Stimulated activated CD4-positive, alpha-beta T cell treated with anti-CD3 and anti-CD28 coated beads, TNF-alpha, amount 100 ng/mL, for 1 hour (primary cell): ENCODE results near the gene GFY.

ENCODE experiments used
- DNase-seq, 3 donors: peaks; one replicate each; pipeline ENCODE4 v3.0.0-alpha.2; 2020; ENCODE audit warnings: low read depth in 3 of 3, low spot score in 1 of 3

GFY gene, protein sequence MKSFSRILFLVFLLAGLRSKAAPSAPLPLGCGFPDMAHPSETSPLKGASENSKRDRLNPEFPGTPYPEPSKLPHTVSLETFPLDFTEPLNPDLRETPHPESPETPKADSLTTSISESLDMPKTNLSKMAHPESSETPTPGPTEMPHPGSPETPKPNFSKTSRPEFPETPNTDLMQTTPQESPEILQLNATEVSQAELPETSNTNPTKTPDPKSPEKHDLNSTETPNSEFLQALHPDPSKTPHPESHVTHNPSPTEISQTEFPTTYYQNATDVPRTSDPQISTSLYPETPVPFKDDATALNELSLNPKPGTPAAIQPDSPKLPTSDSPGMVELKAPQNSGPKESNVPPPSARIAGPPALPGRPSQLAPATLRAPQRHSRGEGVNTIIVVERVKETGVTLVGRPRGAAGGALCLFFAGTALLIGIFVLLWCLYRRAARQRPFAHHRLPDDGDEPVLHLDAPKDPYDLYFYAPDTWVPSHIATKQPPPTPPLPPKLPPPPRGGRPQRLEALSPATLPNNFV

DNA sequence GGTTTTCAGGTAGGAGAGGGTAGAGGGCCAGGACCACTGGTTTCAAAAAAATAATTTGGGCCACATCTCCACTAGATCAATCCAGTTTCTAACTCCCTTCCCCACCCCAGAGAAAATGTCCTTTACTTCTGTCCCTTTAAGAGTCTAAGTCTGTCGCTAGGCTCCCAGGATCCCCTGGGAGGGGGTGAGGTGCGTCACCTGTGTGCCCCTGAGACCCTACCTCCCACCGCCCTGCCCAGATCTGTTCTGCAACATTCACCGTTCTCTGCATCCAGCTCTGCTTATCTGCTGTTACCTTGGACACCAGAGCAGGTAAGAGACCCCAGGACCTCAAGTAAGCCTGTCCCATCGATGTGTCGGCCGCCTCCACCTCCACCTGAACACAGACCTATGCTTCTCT lies at the start of gene GFY:
Gene GFY, plus strand, starts transcription at position 211 of the 400 bp plus-strand sequence. CDS start 1,043 bp downstream, outside the sequence.
- DNase-seq = no peak

DNA sequence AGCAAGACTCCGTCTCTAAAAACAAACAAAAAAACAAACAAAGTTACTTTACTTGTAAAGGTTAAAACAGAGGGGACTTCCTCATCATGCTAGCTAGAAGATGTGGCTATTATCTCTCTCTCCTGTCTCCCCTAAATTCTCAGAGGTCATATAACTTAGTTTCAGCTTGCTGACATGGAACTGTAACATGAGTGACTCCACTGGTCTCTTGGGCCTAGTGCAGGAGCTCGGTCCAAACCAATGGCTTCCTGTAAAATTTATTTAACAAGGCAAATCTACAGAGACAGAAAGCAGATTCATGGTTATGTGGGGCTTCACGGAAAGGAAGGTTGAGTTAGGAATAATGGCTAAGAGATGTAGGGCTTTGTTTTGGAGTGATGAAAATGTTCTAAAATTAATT lies 46.7 kb upstream of the GFY start:
- no peak for DNase-seq

DNA sequence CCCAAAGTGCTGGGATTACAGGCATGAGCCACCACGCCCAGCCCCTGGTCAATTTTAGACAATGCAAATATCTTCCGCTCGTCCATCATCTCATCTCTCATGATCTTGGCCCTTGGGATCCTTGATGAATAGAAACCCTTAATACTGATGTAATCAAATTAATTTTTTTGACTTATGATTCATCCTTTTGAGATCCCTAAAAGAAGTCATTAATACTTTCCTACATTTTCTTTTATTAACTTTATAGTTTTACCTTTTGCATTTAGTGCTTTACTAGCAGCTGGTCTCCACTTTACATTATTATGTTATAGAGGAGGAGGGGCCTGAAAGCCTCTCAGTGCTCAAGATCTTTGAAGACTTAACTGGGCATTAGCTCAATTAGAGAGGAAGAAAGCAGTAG lies 44.8 kb upstream of the GFY start:
- DNase-seq = no peak

DNA sequence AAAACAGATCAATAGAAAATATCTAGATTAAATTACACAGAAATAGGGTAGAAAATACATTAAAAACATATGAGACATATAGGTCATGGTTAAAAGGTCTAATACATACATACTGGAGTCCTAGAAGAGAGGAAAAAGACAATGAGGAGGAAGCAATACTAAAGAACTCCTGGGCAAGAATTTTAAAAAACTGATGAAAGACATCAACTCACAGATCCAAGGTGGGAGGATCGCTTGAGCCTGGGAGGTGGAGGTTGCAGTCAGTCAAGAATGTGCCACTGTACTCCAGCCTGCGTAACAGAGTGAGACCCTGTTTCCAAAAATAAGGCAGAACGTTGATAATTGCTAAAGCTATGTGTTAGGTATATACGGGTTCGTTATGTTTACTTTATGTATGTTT lies 42.5 kb upstream of the GFY start:
- DNase-seq = no peak

DNA sequence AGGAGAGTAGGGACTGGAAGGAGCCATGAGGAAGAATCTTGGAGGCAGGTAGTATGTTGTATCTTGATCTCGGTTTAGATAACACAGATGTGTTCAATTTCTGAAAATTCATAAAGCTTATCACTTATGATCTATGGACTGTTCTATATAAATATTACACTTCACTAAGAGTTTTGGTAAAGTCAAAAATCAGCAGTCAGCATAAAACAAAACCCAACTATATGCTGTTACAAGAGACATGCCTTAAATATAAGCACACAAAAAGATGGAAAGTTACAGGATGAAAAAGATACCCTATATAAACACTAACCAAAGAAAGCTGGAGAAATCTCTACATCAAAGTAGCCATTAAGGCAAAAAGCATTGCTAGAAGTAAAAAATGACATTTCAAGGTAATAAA lies 41.6 kb upstream of the GFY start:
- no peak for DNase-seq

DNA sequence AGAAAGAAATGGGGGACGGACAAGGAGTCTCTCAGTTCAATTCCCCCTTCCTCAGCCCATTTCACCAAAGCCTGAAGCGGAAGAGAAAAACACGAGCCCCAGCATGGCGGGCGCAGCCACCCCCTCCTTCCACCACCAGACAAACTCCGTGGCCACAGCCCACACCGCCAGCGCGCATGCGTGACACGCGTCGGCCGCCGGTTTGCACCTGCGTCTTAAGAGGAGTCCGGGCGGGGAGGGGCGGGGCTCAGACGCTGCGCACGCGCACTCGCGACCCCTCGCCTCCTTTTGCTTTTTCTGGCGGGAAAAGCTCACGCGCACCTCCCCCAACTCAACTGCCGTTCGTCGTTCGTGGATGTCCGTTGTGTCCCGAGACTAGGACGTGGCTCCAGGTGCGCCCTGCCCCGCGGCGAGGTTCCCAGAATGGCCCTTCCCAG lies 37.2 kb upstream of the GFY start, which contains the start of gene KASH5:
Gene KASH5, plus strand, starts transcription at position 314 of the 437 bp plus-strand sequence. CDS start 2,635 bp downstream, outside the sequence.
- peak; percentile 61 to 88 (median 65) for DNase-seq

DNA sequence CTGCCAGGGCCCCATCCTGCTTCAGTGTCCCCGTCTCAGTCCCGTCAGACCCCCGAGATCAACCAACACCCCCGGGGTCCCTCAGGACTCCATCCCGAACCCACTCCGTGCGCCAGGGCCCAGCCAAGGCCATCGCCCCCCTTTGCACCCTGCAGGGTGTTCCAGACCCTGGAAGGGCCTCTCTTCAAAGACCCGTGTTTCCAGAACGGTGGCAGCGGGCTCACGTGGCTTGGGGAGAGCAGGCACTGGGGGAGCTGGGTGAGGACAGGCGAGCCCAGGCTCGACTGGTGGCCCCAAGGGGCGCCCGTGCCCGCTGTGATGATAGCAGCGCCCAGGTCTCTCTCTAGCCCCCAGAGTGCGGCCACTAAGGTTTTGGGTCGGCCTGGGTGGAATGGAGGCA lies 35.8 kb upstream of the GFY start:
- DNase-seq = no peak

DNA sequence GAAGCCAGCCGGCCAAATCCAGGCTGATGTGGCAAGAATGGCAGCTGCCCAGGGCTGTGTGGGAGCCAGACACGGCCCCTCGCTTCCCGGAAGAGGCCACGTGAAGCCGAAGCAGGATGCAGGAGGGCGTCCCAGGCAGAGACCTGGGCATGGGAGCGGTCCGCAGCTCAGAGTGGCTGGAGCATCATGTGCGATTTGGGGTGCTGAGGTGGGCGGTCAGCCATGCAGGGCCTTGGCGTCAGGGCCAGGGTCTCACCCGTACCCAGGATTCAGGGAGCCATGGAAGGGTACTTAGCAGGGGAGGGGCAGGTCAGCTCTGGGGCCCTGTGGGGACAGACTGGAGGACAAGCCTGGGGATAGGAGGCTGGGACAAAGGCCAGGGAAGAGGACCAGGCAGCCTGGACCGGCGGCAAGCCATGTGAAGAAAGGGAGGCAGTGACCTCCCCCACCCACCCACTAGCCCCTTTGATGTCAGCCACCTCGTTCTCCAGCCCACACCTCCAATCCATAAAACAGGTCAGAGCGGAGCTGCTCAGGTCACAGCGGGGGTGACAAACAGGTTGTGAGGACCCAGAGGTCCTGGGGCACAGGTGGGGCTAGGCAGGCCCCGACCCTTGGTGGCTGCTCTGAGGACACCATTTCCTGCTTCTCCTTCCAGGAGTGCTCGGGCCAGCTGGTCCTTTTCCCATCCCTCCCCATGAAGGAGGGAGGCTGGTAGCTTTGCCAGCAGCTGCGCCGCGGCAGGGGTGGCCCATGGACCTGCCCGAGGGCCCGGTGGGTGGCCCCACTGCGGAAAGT lies 34.9 kb upstream of the GFY start:
- DNase-seq = no peak

DNA sequence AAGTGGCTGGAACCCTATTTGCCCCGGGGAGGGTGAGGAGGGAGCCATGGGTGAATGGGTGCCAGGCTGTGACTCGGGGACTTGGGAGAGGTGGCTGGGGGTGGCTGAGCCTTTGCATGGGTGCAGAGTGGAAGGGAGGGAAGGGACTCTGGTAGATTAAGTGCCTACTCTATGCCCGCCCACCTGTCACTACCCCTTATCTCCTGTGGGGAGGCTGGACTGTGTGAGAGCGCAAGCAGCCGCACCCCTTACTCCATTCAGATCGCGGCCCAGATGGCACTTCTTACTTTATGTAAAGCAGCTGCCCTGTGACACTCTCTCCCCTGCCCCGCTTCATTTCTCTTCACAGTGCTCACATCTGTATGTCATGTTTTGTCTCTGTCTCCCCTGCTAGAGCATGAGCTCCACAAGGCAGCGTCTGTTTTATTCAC lies 34.2 kb upstream of the GFY start:
- DNase-seq = no peak

DNA sequence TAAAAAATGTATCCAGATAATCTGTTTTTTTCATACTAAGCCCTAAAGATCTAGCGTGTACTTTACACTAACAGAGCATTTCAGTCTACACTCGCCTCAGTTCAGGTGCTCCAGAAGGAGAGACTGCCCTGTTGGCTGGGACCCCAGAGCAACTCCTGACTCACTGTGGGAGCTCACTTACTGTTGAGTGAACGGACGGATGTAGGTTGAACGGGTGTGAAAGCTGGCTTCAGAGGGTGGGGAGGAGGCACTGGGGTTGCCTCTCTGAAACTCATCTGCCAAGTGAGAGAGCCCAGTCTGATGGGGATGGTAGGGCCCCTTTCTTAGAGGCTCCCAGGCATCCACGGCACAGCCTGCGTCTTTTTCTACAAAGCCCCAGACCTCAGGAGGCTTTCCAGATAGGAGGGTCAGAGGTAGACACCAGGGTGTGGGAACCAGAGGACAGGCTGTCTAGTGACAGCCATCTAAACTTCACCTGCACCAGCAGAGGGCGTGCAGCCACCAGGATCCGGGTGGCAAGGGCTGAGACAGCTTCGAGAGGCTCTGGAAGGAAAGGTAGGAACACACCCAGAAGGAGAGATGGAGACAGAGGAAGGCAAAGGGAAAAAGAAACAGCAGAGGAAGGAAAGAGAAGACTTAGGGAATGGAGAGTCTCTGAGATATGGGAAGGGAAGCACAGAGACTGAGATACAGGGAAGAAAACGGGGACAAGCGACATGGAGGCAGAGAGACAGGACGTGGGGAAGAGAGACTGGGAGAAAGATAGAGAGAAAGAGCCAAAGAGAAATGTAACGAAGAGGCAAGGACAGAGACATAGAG lies 33.4 kb upstream of the GFY start:
- peak; percentile 59 to 66 (median 60) for DNase-seq

DNA sequence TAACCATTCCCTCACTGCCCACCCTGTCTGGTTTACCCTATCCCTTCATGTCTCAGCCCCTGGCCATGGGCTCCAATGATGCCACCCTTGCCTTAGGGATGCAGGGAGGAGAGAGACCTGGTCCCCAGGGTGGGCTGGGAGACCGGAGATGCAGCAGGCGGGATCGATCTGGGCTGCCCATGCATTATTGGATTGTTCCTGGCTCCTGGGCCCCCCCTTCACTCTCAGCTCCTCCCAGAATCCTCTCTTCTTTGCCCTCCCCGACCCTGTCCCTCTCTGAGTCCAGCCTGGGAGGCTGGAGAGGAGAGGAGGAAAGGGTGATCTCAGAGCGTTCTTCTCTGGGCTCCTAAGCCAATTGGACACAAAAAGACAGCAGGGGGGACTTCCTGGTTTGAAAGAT lies 31.3 kb upstream of the GFY start:
- DNase-seq = no peak

DNA sequence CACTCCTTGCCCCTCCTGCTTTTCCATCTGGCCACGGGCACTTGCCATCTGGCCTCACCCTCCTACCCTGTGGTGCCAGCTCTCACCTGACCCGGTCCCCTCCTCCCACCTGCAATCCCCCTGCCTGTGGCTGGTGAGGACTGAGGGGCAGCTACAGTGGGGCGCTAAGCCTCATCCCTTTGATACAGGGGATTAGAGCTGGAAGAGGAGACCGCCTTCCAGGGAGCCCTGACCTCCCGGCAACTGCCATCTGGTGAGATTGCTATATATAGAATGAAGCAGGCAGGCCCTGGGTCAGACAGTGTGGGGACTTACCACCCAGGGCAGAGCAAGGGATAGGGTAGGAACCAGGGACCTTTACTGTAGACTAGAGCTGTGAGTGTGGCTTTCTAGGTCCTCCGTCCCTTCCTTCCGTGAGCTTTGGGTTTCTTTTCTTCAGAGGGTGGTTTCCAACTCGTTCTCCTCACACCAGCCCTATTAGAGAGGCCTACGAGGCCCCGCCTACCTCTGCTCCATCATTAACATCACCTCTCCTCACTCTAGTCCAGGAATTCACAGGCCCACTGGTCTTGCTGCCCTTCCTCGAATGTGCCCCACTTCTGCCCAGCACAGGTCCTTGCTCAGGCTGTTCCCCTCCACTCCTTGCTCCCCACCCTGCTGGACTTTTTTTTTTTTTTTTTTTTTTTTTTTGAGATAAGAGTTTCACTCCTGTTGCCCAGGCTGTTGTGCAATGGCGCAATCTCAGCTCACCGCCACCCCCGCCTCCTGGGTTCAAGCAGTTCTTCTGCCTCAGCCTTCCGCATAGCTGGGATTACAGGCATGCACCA lies 29.4 kb upstream of the GFY start:
- no peak for DNase-seq

DNA sequence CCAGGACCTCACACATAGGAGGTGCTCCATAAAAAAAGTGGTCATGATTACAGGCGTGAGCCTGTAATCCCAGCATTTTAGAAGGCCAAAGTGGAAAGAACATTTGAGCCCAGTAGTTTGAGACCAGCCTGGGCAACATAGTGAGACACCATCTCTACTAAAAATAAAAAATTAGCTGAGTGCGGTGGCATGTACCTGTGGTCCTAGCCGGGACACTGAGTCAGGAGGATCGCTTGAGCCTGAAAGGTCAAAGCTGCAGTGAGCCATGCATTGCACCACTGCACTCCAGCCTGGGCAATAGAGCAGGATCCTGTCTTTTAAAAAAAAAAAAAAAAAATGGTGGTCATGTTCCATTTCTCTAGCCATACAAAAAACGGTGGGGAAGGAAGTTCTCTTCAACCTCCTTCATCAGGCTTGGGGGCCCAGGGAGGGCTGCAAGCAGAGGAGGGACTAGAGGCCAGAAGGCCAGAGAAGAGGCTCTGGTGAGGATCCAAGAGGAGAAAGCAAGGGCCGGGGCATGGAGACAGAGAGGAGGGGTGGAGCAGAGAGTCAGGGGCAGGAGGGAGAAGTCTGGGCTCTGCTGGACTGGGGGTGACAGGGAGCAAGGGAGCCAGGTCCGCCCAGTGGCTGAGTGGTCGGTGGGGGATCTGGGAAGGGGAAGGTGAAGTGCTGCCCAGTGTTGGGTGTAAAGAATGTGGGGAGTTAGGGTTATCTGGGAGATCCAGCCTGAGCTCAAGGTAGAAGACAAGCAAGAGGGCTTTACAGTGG lies 28.3 kb upstream of the GFY start:
- no peak for DNase-seq

DNA sequence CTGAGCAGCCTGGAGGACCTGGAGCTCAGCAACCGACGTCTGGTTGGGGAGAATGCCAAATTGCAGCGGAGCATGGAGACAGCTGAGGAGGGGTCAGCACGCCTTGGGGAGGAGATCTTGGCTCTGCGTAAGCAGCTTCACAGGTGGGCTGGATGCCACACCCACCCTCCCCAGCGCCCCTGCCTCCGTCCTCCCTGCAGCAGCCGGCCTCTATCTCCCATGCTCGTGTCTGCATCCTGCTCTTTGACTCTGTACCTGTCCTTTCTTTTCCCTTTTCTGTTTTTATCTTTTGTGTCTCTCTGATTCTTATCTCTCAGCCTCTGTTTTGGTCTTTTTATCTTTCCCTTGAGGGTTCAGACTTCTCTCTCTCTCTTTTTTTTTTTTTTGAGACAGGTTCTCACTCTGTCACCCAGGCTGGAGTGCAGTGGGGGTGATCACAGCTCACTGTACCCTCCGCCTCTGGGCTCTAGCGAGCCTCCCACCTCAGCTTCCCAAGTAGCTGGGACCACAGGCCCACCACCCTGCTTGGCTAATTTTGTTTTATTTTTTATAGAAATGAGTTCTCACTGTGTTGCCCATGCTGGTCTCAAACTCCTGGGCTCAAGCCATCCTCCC lies 27.1 kb upstream of the GFY start:
- no peak for DNase-seq

DNA sequence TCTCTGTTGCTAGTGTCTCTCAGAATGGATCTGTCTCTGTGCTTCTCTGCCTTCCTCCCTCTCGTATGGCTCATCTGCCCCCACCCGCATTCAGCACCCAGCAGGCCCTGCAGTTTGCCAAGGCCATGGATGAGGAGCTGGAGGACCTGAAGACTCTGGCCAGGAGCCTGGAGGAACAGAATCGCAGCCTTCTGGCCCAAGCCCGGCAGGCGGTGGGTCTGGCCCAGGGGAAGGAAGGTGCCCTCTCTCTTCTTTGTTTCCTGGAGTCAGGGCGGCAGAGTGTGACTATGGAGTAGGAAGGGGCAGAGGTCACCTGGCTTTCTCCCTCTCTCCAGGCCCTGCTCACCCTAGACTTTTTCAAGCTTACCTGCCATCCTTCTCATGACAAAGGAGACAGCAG lies 26.3 kb upstream of the GFY start:
- no peak for DNase-seq

DNA sequence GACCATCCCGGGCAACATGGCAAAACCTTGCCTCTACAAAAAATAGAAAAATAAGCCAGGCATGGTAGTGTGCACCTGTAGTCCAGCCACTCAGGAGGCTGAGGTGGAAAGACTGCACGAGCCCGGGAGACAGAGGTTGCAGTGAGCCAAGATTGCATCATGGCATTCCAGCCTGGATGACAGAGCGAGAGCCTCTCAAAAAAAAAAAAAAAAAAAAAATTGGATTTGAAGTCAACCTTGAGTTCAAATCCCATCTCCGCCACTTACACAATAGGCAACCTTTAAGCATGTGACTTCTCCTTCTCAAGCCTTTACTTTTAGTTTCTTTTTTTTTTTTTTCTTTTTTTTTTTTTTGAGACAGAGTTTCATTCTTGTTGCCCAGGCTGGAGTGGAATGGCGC lies 25.2 kb upstream of the GFY start:
- no peak for DNase-seq

DNA sequence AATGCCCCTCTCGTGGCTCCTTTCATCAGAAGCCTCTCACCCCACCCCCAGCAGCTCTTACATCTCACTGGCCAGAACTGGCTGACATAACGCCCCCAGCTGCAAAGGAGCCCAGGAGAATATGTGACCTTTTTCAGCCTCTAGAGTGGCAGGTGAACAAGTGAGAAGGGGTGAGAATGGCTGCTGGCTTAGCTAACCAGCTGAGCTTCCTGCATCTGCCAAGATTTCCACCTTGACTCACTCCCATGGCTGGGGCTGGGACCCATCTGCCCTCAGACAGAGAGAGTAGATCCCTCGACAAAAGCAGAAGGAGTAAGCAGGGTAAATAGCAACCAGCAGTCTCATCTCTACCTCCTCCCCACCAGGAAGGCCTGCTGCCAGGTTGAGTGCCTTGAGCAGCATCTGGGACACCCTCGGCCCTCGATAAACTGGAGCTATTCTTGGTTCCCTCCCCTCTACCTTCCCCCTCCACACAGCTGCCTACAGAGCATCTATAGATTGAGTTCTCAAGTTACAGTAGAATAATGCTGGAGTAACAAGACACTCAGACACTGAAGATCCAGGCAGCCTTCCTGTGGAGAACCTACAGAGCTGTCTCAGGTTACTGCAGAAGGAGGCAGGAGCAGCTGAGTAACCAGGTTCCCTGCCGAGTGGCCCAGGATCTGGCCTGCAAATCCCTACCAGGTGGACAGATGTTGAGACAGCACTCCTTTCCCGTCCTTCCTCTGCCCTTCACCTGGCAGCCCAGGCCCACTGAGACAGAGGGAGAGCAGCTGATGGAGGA lies 21.6 kb upstream of the GFY start:
- no peak for DNase-seq

DNA sequence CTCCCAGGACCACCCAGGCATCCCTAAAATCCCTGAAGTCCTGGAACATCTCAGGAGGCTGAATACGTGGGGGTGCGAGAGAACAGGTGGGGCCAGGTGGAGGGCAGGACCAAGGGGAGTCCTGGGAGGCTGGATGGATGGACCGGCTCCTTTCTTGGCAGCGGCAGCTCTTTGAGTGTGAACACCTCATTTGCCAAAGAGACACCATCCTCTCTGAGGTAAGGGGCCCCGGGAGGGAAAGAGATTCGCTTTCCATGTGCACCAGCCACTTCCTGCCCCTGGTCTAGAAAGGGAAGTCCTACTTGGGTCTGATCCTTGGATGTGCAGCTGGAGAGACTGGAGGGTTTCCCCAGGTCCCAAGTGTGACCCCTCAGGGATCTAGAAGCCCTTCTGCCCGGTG lies 18.1 kb upstream of the GFY start:
- DNase-seq = no peak
